Measurements from ENCODE around the gene GJA10.
A peak's percentile ranks its signal among the peaks of the same experiment; 100 is the strongest.

Gene GJA10

DNA sequence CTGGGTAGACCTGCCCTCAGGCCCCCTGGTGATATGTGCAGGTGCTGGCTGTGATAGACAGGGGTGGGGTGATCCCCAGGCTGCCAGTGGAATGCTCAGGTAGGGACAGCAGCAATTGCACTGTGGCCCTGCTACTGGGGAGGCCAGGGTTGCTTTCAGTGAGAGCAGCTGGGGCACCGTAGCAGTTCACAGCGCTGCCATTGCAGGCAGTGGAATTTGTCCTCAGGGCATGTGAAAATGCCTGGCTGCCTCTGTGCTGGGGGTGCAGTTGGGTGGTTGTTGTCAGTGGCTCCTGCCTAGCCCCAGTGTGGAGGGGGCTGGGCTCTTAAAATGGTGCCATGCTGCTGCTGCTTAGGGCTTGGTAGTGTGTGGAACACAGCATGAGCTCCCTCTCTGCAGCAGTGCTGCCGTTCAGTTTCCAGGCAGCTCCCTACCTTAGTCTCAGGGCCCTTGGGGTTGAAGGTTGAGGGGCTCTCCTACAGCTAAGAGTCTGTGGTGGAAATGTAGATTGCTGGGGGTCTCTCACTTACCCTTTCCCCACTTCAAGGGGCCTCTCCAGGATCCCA lies 23.6 kb downstream of the GJA10 start:
- Histone ChIP-seq H3K79me2 (ENCODE audit: insufficient read depth, low read length) (no peaks in the 10 kb centered on the region), H3K4me3 (ENCODE audit: low read depth in 1 of 2, low read length in 2 of 2) (no peak overlapping the region), H4K20me1 (ENCODE audit: insufficient read depth, low read length) (no peaks in the 10 kb centered on the region), H3K9me3 (ENCODE audit: insufficient read depth, low read length, severe bottlenecking) (peaks cover 6% of the 10 kb centered on the region), H2AFZ (ENCODE audit: low read depth, low read length) (no peak overlapping the region), H3K9ac (ENCODE audit: low read depth, low read length) (no peak overlapping the region), H3K36me3 (ENCODE audit: insufficient read depth, low read length) (no peaks in the 10 kb centered on the region), H3K4me1 (ENCODE audit: insufficient read depth, low read length) (no peaks in the 10 kb centered on the region), H3K27ac (ENCODE audit: low read length) (no peak overlapping the region), H3K27me3 (ENCODE audit: insufficient read depth, low read length, poor library complexity) (no peaks in the 10 kb centered on the region), H3K4me2 (ENCODE audit: insufficient read depth, low read length) (no peak overlapping the region)
- ATAC-seq (ENCODE audit: insufficient read depth, low read depth) (no peak), DNase-seq (no peak)
- TF ChIP-seq, protein P1, sequence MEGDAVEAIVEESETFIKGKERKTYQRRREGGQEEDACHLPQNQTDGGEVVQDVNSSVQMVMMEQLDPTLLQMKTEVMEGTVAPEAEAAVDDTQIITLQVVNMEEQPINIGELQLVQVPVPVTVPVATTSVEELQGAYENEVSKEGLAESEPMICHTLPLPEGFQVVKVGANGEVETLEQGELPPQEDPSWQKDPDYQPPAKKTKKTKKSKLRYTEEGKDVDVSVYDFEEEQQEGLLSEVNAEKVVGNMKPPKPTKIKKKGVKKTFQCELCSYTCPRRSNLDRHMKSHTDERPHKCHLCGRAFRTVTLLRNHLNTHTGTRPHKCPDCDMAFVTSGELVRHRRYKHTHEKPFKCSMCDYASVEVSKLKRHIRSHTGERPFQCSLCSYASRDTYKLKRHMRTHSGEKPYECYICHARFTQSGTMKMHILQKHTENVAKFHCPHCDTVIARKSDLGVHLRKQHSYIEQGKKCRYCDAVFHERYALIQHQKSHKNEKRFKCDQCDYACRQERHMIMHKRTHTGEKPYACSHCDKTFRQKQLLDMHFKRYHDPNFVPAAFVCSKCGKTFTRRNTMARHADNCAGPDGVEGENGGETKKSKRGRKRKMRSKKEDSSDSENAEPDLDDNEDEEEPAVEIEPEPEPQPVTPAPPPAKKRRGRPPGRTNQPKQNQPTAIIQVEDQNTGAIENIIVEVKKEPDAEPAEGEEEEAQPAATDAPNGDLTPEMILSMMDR (IDR thresholded peaks at IDR 0.05; ENCODE audit: borderline replicate concordance, extremely low read depth, low read length, poor library complexity, severe bottlenecking), result no peak
- no peak for TF ChIP-seq EZH2 (IDR thresholded peaks at IDR 0.05; ENCODE audit: borderline replicate concordance, low read depth, low read length, severe bottlenecking)

DNA sequence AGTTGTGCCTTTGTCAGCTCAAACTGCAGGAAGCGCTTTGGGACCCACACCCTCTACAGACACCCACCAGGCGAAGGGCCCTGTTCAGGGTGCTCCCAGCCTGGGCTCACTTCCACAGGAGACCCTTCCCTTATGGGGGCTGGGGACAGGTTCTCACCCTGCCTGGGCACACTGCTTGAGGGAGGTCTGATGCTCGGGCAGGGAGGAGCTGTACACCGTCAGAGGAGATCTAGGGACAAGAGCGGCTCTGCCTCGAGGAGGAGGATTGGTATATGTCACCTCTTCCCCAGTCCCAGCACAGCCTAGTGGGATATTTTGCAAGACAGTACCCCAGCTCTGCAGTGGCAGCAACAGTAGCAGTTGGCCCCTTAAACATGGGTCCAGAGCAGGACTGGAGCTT lies 26.9 kb downstream of the GJA10 start:
- H3K4me2 ChIP-seq (ENCODE audit: insufficient read depth, low read length), result no peak overlapping the region
- H3K4me3 ChIP-seq (ENCODE audit: low read depth in 1 of 2, low read length in 2 of 2), result no peak overlapping the region
- no peaks in the 10 kb centered on the region for H3K36me3 ChIP-seq (ENCODE audit: insufficient read depth, low read length)
- no peaks in the 10 kb centered on the region for H3K79me2 ChIP-seq (ENCODE audit: insufficient read depth, low read length)
- no peaks in the 10 kb centered on the region for H3K27me3 ChIP-seq (ENCODE audit: insufficient read depth, low read length, poor library complexity)
- H3K4me1 ChIP-seq (ENCODE audit: insufficient read depth, low read length), result no peaks in the 10 kb centered on the region
- H4K20me1 ChIP-seq (ENCODE audit: insufficient read depth, low read length), result no peaks in the 10 kb centered on the region
- no peak overlapping the region for H2AFZ ChIP-seq (ENCODE audit: low read depth, low read length)
- peaks cover 6% of the 10 kb centered on the region for H3K9me3 ChIP-seq (ENCODE audit: insufficient read depth, low read length, severe bottlenecking)
- TF ChIP-seq EZH2 (IDR thresholded peaks at IDR 0.05; ENCODE audit: borderline replicate concordance, low read depth, low read length, severe bottlenecking), result no peak
- TF ChIP-seq, protein P1 (IDR thresholded peaks at IDR 0.05; ENCODE audit: borderline replicate concordance, extremely low read depth, low read length, poor library complexity, severe bottlenecking), result no peak
- H3K9ac ChIP-seq (ENCODE audit: low read depth, low read length), result no peak overlapping the region
- ATAC-seq (ENCODE audit: insufficient read depth, low read depth), result 0 out of 3 replicates have a peak, but pooled peaks have one; percentile 31
- H3K27ac ChIP-seq (ENCODE audit: low read length), result no peak overlapping the region
- DNase-seq, result no peak

DNA sequence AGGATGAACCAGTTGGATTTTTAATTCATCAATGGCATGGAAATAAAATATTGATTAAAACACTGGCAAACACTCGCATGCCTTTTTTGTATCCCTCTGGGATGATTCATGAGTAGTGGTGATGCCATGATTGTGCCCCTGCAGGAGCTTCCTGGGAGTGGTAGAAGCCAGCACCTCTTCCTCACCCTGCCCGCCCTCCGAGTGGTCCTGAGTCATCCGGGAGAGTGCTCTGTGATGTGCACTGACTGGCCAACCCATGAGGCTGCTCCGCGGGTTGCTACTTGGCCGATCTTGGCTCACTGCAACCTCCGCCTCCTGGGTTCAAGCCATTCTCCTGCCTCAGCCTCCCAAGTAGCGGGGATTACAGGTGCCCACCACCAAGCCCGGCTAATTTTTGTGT lies 27.4 kb downstream of the GJA10 start:
- no peaks in the 10 kb centered on the region for H3K4me1 ChIP-seq (ENCODE audit: insufficient read depth, low read length)
- DNase-seq, result no peak
- no peak overlapping the region for H2AFZ ChIP-seq (ENCODE audit: low read depth, low read length)
- H3K27me3 ChIP-seq (ENCODE audit: insufficient read depth, low read length, poor library complexity), result no peaks in the 10 kb centered on the region
- no peaks in the 10 kb centered on the region for H4K20me1 ChIP-seq (ENCODE audit: insufficient read depth, low read length)
- H3K9me3 ChIP-seq (ENCODE audit: insufficient read depth, low read length, severe bottlenecking), result peaks cover 6% of the 10 kb centered on the region
- no peak overlapping the region for H3K9ac ChIP-seq (ENCODE audit: low read depth, low read length)
- H3K4me2 ChIP-seq (ENCODE audit: insufficient read depth, low read length), result no peak overlapping the region
- TF ChIP-seq, protein P1 (IDR thresholded peaks at IDR 0.05; ENCODE audit: borderline replicate concordance, extremely low read depth, low read length, poor library complexity, severe bottlenecking), result no peak
- TF ChIP-seq EZH2 (IDR thresholded peaks at IDR 0.05; ENCODE audit: borderline replicate concordance, low read depth, low read length, severe bottlenecking), result no peak
- no peak overlapping the region for H3K4me3 ChIP-seq (ENCODE audit: low read depth in 1 of 2, low read length in 2 of 2)
- no peak overlapping the region for H3K27ac ChIP-seq (ENCODE audit: low read length)
- H3K36me3 ChIP-seq (ENCODE audit: insufficient read depth, low read length), result no peaks in the 10 kb centered on the region
- H3K79me2 ChIP-seq (ENCODE audit: insufficient read depth, low read length), result no peaks in the 10 kb centered on the region
- ATAC-seq (ENCODE audit: insufficient read depth, low read depth), result no peak

All from DND-41 (cell line).